Cardiac septum (tissue), 1 donor: Measurements from ENCODE around the gene TMEM91. TPM values are rescaled to one million over a fixed set of nuclear protein-coding genes. Genes with fewer than 3 reads are reported as not detected.
"Not testable (repeated sequence)": the region's sequence is repeated elsewhere in the genome, so short reads cannot be mapped to it uniquely, and the experiment has no call there.

Experiments used
- DNase-seq: peaks from one replicate; pipeline ENCODE4 v3.0.0-alpha.2; 2020; ENCODE audit warnings: low spot score
- intact Hi-C: fragments of 100-400 bp; cut with DNase I; formaldehyde crosslinking; loops from one replicate; pipeline ENCODE4 v1.14.0; 2022
- long read RNA-seq: library from polyadenylated mRNA; unstranded; transcript quantifications from one replicate; pipeline ENCODE4 v2.0.0, GENCODE V29; 2021
- total RNA-seq: library from RNA; stranded (reverse); fragmentation: NEBNext Ultra II Directional; extraction: Animal tissue kit (Norgen Biotek cat#: 25700); gene quantifications from one replicate; pipeline ENCODE4 v1.2.1, GENCODE V29; 2021
- donor health status: DM: no; HTN: no; CAD: no.

TMEM91 gene
- total RNA-seq, result 2.9 TPM
- long read RNA-seq, partial matches to known transcripts, result 0 of 5 reads
- long read RNA-seq, other reads (novel, unspliced or antisense), result 2 of 5 reads

DNA sequence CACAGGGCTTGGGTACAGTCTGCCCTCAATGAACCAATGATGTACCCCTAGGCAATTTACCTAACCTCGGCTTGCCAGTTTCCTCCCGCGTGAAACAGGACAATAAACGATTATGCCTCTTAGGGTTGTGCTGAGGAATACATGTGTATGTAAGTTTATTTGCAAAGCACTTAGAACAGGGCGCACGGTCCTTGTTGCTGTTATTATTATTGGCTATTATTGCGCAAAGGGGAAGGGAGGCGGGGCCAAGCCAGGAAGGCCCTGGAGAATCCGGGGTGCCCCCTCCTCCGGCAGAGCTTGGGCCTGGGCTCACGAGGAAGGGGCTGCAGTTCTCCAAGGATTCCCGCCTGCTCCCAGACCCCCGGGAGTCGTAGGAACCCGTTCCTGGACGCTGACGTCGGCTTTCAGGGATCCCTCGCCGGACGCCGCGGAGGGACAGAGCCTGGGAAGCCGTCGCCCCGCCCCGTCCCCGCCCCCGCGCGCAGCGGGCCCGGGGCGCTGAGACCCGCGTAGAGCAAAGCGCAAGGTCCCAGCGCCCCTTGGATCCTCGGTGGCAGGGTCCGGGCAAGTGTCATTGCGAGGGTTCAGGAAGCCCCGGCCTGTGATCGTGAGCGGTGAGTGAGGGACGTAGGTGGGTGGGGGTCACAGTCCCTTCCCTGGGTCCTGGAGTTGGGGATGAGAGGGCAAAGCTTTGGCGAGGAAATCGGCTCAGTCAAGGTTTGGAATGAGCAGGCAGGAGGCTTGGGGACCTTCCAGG lies at the start of gene TMEM91:
TSS of gene TMEM91 (plus strand) at position 293 of the 757 bp plus-strand sequence. CDS start 1,777 bp downstream, outside the sequence.
- intact Hi-C loops, result no loop called here
- peak; percentile 81 for DNase-seq

DNA sequence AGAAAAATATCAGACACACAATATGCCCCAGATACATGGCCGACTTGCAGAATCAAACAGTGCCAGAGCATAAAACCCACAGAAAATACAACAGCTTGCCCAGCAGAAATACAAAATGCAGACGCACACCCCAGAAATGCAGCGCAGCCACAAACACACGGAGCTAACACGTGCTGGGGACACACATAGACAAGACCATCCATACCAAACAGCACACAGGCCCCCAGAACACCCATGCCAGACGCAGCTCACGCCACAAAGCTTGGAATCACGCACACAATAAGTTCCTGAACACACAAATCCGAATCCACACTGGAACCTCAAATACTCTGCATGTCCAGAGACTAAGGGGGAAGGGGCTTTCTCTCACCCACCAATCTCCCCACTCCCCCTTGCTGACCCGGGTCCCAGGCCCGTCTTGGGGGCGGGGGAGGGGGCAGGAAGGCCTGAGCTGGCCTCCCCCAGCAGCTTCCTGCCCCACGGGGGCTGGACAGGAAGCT lies 49.2 kb upstream of the TMEM91 start:
- intact Hi-C loops, result loop anchor here (2.0 to 5.0 kb wide), 2 partner anchors 26 to 100 kb away; partner anchors contain the start of genes B3GNT8 and TGFB1
- DNase-seq, result no peak

DNA sequence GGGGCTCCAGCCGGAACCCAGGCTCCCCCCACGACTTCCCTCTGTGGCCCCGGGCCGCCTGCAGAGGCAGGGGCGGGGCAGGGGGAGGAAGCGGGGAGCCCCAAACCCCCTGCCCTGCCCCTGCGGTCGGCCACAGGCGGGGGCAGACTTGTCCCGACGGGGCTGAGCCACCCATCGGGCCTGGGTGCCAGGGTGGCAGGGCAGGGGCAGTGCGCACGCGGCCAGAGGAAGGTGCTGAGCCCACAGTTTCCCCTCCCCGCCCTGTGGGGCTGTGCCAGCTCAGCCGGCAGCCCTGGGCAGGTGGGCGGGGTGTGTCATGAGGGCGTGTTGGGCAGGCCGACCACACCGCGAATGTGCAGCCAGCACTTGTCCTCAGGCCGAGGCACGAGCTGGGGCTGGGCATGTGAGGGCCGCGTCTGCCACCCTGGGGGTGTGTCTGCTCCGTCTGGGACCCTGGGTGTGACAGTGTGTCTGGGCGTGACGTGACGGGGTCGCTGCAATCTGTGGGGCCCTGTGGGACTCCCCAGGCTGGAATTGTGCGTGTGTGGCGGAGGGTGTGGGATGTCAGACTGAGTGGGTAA lies 48.7 kb upstream of the TMEM91 start:
- DNase-seq, result peak; percentile 91
- intact Hi-C loops, result loop anchor here (2.0 to 5.0 kb wide), 2 partner anchors 25 to 100 kb away; partner anchors contain the start of genes B3GNT8 and TGFB1

DNA sequence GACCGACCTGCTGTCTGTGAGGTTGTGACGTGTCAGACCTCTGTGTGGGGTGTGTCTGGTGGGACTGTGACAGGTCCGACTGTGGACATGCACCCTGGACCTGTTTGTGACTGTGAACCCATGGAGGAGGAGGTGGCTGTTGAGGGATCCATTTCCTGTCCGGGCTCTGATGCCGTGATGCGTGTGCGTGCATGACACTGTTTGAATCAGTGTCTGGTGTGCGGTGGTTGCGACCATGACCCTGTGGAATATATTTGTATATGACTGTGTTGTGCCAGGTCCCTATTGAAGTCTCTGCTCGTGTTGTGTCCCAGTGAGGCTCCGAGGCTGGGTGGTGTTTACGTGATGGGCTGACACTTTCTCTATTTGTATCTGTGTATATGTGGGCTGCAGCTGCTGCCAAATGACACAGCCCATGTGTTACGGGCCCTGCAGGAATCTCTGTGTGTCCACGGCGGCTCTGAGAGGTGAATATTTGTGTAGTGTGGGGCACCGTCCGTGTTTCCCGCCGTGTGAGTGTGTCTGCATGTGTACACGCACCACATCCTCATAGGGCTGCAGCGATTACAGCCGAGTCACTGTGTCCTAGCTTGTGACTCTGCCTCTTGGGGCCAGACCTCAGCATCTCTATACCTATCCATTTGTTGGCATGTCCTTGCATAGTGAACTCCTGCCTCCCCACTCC lies 48.0 kb upstream of the TMEM91 start:
- DNase-seq, result no peak
- intact Hi-C loops, result loop anchor here (5.0 kb wide), 1 partner anchor 99 kb away; the partner anchor contains the start of gene B3GNT8

DNA sequence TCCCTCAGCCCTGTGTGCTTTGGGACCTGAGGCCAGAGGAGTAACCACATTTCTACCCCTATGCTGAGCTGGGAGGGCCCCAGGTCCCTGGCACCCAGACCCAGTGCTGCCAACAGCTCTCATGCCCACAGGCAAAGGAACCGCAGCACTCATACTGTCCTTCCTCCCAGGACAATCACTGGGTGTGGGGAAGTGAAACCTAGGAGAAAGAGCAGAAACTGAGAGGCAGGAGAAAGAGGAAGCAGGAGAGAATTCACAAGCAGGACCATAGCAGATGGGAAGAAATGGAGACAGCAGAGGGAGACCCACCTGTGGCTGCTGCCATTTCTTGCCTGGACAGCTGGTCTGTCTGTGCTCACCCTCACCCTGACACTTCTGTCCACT lies 47.5 kb upstream of the TMEM91 start:
- no peak for DNase-seq

DNA sequence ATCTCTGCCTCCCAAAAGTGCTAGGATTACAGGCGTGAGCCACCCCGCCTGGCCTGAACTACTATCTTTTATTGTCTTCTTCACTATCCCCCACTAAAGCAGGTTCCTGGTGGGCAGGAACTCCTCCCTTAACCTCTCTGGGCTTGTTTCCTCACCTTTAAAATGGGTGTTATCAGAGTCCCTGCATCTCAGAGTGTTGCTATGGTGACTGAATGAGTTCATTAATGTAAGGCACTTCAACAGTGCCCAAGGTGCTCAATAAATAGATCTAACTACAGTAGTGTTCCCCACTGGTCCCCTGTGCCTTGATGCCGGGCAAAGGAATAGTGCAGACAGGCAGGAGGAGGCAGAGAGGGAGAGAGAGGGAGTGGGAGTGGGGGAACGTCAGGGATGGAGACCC lies 45.9 kb upstream of the TMEM91 start:
- intact Hi-C loops, result no loop called here
- DNase-seq, result no peak

More for the DNA sequence above, 47.5 kb upstream of the TMEM91 start:
- intact Hi-C loops, result loop anchor here (5.0 kb wide), 1 partner anchor 98 kb away; the partner anchor contains the start of gene B3GNT8

DNA sequence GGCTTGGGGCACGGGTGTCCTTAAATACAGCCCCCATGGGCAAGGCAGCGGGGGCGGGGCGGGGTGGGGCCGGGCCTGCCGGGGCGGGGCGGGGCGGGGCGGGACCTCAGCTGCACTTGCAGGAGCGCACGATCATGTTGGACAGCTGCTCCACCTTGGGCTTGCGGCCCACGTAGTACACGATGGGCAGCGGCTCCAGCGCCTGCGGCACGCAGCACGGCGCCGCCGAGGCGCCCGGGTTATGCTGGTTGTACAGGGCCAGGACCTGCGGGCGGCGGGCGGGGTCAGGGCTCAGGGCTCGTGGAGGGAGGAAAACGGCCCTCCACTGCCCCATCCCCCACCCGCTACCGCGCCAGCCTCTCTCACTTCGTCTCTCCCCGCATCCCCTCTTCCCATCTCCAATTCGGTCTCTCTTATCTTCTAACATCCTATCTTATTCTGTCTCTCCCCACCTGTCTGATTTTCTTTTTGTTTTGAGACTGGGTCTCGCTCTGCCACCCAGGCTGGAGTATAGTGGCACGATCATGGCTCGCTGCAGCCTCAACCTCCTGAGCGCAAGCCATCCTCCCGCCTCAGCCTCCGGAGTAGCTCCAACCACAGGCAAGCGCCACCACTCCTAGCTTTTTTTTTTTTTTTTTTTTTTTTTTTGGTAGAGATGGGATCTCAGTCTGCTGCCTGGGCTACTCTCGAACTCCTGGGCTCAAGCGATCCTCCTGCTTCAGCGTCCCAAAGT lies 45.2 kb upstream of the TMEM91 start:
- intact Hi-C loops, result no loop called here
- DNase-seq, result no peak

DNA sequence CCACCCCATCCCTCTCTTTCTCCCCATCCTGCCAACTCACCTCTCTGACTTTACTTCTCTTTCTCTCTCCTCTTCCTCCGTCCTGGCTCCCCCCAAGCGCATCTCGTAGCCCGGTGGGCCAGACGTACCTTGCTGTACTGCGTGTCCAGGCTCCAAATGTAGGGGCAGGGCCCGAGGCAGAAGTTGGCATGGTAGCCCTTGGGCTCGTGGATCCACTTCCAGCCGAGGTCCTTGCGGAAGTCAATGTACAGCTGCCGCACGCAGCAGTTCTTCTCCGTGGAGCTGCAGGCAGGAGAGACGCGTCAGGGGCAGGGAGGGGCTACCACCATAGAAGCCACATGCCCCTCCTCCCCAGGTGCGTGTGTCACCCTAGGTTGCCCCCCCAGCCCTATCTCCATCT lies 44.3 kb upstream of the TMEM91 start:
- intact Hi-C loops, result no loop called here
- no peak for DNase-seq

DNA sequence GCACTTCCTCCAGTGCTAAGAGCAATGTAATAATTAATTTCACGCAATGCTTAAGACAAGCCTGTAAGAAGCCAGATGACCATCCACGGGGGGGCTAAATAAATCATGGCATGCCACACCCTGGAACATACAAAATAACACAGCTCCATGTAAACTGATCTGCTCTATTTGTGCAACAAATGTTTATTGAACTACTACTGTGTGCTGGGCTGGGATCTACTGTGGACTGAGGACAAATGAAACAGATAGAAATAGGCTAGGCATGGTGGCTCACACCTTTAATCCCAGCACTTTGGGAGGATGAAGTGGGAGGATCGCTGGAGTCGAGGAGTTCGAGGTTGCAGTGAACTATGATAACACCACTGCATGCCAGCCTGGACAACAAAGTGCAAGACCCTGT lies 43.9 kb upstream of the TMEM91 start:
- intact Hi-C loops, result no loop called here
- no peak for DNase-seq

DNA sequence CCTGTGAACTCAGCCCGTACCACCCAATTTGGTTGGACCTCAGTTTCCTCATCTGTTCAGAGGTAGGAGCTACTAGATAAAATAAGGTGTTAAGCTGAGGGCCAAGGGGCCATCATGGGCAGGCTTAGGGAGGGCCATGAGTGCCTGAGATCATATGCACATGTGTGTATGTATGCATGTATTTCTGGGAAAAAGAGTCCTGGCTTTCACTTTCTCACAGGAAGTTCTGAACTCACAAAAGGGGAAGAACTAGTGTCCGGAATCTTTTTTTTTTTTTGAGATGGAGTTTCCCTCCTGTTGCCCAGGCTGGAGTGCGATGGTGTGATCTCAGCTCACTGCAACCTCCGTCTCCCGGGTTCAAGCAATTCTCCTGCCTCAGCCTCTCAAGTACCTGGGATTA lies 41.5 kb upstream of the TMEM91 start:
- intact Hi-C loops, result no loop called here
- DNase-seq, result no peak

DNA sequence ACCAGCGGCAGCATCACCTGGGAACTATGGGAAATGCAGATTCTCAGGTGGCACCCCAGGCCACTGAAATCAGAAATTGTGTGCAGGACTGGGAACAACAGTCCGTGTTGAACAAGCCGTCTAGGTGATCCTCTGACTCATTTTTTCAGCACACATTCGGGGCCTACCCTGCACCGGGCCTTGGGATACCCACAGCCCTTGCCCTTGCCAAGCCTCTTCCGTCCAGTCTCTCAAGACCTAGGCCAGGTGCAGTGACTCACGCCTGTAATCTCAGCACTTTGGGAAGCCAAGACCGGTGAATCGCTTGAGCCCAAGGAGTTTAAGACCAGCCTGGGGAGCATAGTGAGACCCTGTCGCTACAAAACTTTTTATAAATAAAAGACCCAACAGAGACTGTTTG lies 40.9 kb upstream of the TMEM91 start:
- DNase-seq, result no peak
- intact Hi-C loops, result no loop called here

DNA sequence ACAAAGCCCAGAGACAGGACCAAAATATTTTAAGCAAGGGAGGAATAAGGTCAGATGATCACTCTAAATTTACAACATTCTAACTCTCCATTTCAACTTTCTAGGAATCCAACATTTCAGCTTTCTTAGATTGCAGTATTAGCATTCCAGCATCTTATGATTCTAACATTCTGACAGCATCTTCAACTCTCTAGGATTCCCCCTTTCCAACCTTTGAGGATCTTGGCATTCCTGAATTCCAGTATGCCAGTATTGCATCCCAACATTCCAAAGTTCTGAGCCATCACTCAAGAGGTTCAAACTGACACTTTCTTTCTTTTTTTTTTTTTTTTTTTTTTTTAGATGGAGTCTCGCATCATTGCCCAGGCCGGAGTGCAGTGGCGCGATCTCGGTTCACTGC lies 36.4 kb upstream of the TMEM91 start:
- intact Hi-C loops, result no loop called here
- no peak for DNase-seq

DNA sequence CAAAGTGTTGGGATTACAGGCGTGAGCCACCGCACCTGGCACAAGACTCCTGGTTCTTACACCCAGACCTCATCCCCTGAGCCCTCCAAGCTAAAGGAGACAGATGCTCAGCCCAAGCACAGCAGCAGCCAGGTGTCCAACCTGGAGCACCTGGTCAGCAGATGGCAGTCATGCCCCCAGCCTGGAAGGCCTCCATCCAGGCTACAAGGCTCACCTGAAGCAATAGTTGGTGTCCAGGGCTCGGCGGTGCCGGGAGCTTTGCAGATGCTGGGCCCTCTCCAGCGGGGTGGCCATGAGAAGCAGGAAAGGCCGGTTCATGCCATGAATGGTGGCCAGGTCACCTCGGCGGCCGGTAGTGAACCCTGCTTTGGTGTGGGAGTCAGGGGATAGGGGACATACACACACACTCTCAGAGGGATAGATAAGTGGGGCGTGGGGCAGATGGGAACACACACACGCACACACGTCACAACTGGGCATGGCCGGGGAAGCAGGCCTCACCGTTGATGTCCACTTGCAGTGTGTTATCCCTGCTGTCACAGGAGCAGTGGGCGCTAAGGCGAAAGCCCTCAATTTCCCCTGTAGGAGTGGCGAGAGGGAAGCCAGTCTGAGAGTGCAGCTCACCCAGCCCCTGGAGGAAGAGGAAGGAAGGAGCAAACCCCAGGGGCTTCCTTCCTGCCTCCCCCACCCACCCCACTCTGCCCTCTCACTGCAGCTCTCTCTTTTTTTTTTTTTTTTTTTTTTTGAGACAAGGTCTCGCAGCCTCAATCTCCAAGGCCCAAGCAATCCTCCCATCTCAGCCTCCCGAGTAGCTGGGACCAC lies 34.5 kb upstream of the TMEM91 start:
- intact Hi-C loops, result no loop called here

DNA sequence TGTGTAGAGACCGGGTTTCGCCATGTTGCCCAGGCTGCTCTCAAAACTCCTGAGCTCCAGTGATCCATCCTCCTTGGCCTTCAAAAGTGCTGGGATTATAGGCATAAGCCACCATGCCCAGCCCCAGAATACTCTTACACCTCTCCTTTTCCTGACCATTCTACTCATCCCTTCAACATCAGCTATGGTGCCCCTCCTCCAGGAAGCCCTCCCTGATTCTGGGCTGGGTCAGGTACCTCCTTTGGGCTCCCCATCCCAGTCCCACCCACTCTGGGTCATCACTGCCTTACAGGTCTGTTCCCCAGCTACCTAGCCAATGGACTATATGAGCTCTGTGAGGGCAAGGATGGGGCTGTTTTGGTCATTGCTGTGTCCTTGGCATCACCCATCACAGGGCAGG lies 32.2 kb upstream of the TMEM91 start:
- no peak for DNase-seq
- intact Hi-C loops, result no loop called here

More for the DNA sequence above, 34.5 kb upstream of the TMEM91 start:
- DNase-seq, result no peak

DNA sequence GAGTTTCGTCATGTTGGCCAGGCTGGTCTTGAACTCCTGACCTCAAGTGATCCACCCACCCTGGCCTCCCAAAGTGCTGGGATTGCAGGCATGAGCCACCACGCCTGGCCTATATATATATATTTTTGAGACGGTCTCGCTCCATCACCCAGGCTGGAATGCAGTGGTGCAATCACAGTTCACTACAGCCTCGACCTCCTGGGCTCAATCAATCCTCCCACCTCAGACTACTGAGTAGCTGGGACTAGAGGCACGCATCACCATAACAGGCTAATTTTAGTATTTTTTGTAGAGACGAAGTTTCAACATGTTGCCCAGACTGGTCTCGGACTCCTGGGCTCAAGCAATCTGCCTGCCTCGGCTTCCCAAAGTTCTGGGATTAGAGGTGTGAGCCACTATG lies 29.4 kb upstream of the TMEM91 start:
- intact Hi-C loops, DNase-seq: not testable (repeated sequence)

DNA sequence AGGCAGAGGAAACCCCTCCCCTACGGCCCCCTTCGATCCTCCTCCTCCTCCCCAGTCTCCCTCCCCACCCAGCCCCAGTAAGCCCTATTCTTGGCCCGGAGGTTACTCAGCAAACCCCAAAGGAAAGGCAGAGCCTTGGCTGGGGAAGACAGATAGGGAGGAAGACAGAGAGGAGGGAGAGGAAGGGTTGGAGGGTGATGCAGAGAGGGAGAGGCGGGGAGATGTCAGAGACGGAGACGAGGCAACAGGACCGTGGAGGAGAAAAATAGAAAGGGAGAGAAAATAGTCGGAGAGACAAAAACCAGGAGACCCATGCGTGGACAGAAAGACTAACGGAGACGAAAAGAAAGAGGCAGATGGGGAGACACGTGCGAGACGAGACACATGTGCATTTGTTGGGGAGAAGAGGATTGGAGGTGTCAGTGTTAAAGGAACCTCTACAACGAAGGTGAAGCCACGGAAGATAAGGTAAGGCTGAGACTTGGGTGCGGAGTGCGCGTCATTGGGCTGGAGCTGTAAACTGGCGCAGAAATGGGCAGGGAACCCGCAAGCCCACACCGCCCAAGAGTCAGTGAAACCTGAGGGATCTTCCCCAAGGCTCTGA lies 25.5 kb upstream of the TMEM91 start:
- DNase-seq, result no peak
- intact Hi-C loops, result loop anchor here (5.0 kb wide), 1 partner anchor 39 kb away; the partner anchor contains the start of gene CCDC97

DNA sequence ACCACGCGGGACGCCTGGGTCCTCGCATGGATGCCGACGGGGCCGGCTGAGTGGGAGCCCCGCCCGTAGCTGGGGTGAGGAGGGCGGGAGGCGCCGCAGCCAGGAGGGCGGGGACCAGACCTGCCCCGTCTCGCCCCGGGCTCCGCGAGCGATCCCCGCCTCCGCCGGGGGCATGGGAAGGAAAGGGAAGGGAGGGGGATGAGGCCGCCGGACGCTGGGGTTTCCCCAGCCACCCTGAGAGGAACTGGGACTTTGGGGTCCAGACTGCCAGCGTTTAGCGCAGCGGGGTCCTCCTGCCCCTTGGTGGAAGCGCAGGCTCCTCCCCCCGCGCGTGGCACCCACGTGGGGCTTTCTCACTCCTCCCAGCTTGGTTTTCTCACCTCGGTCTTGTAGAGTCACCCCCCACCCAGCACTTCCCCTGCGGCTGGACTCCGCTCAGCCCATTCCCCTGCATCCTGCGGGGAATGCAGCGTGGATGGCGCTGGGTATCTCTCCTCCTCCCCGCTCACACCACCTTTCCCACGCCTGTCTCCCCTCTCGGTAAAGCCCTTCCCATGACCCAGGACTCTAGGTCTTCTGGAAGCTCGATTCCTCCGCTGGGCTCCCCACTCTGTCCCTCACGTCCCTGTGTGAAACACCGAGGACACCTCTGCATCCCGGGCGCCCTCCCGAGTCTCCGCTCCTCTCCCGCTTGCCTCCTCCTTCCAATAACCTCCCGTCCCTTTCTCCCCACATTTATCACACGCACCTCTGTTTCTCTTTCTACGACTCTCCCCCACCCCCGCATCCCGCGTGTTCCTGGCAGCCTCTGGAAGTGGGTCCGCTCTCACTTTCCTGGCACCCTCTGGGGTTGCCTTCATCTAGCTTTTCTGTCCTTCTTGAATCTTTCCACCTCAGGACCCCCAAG lies 24.7 kb upstream of the TMEM91 start:
- intact Hi-C loops, result loop anchor here (2.0 to 5.0 kb wide), 3 partner anchors 25 to 89 kb away; partner anchors contain the start of gene CCDC97
- DNase-seq, result peak; percentile 93
